HepG2 (cell line): ENCODE measurements around the gene MSH3.

Experiments used
- EHMT2 ChIP-seq: fragments of 200-600 bp; sonication (generic); IDR thresholded peaks from 2 replicates; pipeline ENCODE4 v1.7.0; 2017; ENCODE audit warnings: antibody characterized with exemption, low read depth, low read length, borderline replicate concordance
- FOXA1 ChIP-seq, 2 experiments: fragments of 450-650 bp in 1 of 2; sonication (generic) in 1 of 2; formaldehyde crosslinking in 1 of 2; IDR thresholded peaks; 2 replicates each; pipeline versions ENCODE4 v1.4.0 to v1.6.1; 2016 to 2020; ENCODE audit warnings: missing genetic modification reagents in 1 of 2
- MYNN ChIP-seq: sonication (generic); formaldehyde crosslinking; IDR thresholded peaks from 2 replicates; pipeline ENCODE4 v1.4.0; 2020; ENCODE audit warnings: mild to moderate bottlenecking, low read depth, missing genetic modification reagents
- NR2C2 ChIP-seq: sonication (generic); formaldehyde crosslinking; IDR thresholded peaks from 2 replicates; pipeline ENCODE4 v1.4.0; 2020; ENCODE audit warnings: missing genetic modification reagents, mild to moderate bottlenecking, moderate library complexity, borderline replicate concordance
- SMAD3 ChIP-seq: sonication (generic); formaldehyde crosslinking; IDR thresholded peaks from 2 replicates; pipeline ENCODE4 v1.4.0; 2020; ENCODE audit warnings: missing genetic modification reagents
- ZNF556 ChIP-seq: sonication (generic); formaldehyde crosslinking; IDR thresholded peaks from 2 replicates; pipeline ENCODE4 v1.4.0; 2020; ENCODE audit warnings: mild to moderate bottlenecking, missing genetic modification reagents, borderline replicate concordance
- ZNF562 ChIP-seq: sonication (generic); formaldehyde crosslinking; IDR thresholded peaks from 2 replicates; pipeline ENCODE4 v1.8.0; 2022; ENCODE audit warnings: missing genetic modification reagents, borderline replicate concordance
- ZNF563 ChIP-seq: sonication (generic); formaldehyde crosslinking; IDR thresholded peaks from 2 replicates; pipeline ENCODE4 v1.8.0; 2022; ENCODE audit warnings: mild to moderate bottlenecking, moderate library complexity, missing genetic modification reagents

GRCh38 chr5:80921026-80921425, 266.6 kb downstream of the MSH3 start:
- TF ChIP-seq EHMT2 (0 out of 2 replicates have a peak, but pooled peaks have one; percentile 43), SMAD3 (CRISPR knock-in tag) (no peak), MYNN (no peak), ZNF562 (no peak), ZNF563 (CRISPR knock-in tag) (no peak), ZNF556 (CRISPR knock-in tag) (no peak), NR2C2 (CRISPR knock-in tag) (no peak), FOXA1 (IDR thresholded peaks at IDR 0.05) (no peak), FOXA1 (CRISPR knock-in tag; IDR thresholded peaks at IDR 0.05) (no peak)
